Thoracic aorta (tissue), 2 donors: ENCODE results near the gene SDK2. TPM values are rescaled to one million over a fixed set of nuclear protein-coding genes. Genes with fewer than 3 reads are reported as not detected.

Experiments used
- ATAC-seq: fragments of 150-250 bp; one replicate; pipeline ENCODE4 v1.8.0; 2017; ENCODE audit warnings: low read depth; ENCODE audit not compliant: insufficient number of reproducible peaks, low FRiP score
- DNase-seq: peaks from one replicate; pipeline ENCODE4 v3.0.0-alpha.2; 2020; ENCODE audit warnings: low spot score
- H3K27ac ChIP-seq, 2 donors: fragments of 200-600 bp; sonication (generic); 1 replicate in 1 of 2; 2 replicates in 1 of 2; pipeline ENCODE4 v1.5.1; 2016; ENCODE audit warnings: mild to moderate bottlenecking in 2 of 2, moderate library complexity in 2 of 2
- H3K27me3 ChIP-seq: fragments of 200-600 bp; sonication (generic); replicated peaks from 2 replicates; pipeline ENCODE4 v1.6.0; 2016; ENCODE audit warnings: mild to moderate bottlenecking; ENCODE audit not compliant: insufficient read depth
- H3K36me3 ChIP-seq: fragments of 200-600 bp; sonication (generic); one replicate; pipeline ENCODE4 v1.5.1; 2016
- H3K4me1 ChIP-seq, 2 donors: fragments of 200-600 bp; sonication (generic); 1 replicate in 1 of 2; 2 replicates in 1 of 2; pipeline versions ENCODE4 v1.5.1 to v1.6.0; 2016; ENCODE audit warnings: low read depth in 2 of 2, mild to moderate bottlenecking in 1 of 2; ENCODE audit not compliant: control insufficient read depth in 1 of 2
- H3K4me3 ChIP-seq: fragments of 200-600 bp; sonication (generic); 2 replicates; pipeline ENCODE4 v1.5.1; 2016; ENCODE audit warnings: mild to moderate bottlenecking
- H3K9me3 ChIP-seq: fragments of 200-600 bp; sonication (generic); 2 replicates; pipeline ENCODE4 v1.5.1; 2016
- total RNA-seq, 2 donors: library from RNA; depleted of rRNA; stranded (reverse); fragments of >200 nt; gene quantifications; one replicate each; pipeline versions ENCODE4 v1.1.0 to v1.2.3, GENCODE V29; 2016
- TF ChIP-seq, protein P1 (sequence below): fragments of 200-600 bp; sonication (generic); IDR thresholded peaks from one replicate; pipeline ENCODE4 v1.5.1; 2019; ENCODE audit warnings: antibody characterized with exemption

Gene SDK2
- total RNA-seq, 2 donors from 2014 or later: 6.0 to 8.9 TPM

DNA sequence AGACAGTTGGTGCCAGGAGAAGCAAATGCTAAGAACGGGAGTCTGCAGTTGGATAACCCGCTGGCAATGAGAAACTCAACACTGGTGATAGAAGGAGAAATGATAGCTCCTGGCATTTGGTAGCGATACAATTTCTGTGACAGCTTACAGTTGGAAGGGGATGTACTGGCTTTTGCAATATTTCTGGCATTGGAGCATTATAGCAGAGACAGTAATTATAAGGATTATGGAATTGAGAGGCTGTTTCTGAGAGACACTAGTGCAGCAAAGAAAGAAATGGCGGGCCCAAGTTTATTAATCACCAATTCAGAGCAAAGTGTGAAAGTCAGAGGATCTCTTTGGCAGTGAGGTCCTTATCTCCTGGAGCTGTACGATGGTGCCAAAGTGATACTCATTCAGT, 16.1 kb upstream of the SDK2 start:
- ATAC-seq: no peak
- no peak for DNase-seq
- Histone ChIP-seq H3K4me1 (no peaks in the 10 kb centered on the region), H3K27ac (no peak overlapping the region), H3K9me3 (no peaks in the 10 kb centered on the region), H3K4me3 (no peak overlapping the region), H3K36me3 (no peaks in the 10 kb centered on the region), H3K27me3 (no peaks in the 10 kb centered on the region)
- TF ChIP-seq, protein P1, sequence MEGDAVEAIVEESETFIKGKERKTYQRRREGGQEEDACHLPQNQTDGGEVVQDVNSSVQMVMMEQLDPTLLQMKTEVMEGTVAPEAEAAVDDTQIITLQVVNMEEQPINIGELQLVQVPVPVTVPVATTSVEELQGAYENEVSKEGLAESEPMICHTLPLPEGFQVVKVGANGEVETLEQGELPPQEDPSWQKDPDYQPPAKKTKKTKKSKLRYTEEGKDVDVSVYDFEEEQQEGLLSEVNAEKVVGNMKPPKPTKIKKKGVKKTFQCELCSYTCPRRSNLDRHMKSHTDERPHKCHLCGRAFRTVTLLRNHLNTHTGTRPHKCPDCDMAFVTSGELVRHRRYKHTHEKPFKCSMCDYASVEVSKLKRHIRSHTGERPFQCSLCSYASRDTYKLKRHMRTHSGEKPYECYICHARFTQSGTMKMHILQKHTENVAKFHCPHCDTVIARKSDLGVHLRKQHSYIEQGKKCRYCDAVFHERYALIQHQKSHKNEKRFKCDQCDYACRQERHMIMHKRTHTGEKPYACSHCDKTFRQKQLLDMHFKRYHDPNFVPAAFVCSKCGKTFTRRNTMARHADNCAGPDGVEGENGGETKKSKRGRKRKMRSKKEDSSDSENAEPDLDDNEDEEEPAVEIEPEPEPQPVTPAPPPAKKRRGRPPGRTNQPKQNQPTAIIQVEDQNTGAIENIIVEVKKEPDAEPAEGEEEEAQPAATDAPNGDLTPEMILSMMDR: no peak

DNA sequence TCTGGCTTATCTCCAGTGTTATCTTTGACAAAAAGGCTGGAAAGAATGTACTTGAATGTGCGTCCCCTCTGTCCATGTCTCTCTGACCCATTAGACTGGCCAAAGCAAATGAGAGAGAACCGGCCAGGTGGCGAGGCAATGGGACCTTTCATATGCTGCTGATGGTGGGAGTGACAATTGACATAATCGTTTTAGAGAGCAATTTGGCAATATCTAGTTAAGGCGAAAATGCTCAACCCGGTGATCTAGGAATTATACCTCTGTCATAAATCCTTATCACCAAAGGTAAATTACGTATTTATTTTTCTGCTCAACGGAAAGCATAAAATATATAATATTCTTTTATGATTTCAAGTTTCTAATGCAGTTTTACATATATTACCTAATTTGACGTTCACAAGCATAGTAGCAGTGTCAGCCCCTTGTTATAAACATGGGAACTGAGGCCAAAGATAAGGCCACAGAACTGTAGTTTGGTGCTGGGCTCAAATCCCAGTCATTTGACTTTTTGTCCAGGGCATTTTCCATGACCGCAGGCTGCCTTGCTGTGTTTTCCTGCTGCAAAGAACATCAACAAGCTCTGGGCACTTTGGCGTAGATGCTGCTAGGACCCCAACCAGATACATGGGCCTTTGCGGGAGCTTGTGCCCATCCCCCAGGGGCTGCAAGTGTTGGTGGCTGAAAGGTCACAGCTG, 14.7 kb upstream of the SDK2 start:
- H3K4me1 ChIP-seq: no peaks in the 10 kb centered on the region
- no peak overlapping the region for H3K27ac ChIP-seq
- H3K9me3 ChIP-seq: peaks cover under 1% of the 10 kb centered on the region
- TF ChIP-seq, protein P1: no peak
- H3K36me3 ChIP-seq: no peaks in the 10 kb centered on the region
- no peak for DNase-seq
- H3K27me3 ChIP-seq: no peaks in the 10 kb centered on the region
- no peak for ATAC-seq
- no peak overlapping the region for H3K4me3 ChIP-seq

DNA sequence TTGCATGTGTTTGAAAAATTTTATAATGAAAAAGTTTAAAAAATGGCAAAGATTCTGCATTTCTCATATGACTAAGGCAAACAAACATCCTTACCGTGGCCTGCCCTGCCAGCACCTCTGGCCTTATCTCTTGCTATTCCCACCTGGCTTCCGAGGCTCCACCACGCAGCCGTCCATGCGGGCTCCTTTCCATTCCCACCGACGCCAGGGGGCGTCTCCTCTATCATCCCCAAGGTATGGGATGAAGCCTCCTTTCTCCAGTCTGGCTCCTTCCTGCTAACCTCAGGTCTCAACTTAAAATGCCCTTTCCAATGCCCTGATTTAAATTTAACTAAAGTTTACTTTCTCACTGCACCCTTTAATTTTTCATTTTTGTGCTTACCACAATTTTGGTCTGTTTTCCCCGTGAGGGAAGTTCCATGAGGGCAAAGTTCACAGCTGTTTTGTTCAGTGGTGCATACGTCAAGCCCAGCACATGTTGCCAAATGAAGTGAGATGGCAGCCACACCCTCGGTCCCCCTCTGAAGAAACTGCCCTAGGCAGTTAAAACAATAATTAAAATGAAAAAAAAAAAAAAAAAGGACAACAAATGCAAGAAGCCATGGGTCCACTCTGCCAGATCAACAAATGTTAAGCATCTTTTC, 13.3 kb upstream of the SDK2 start:
- no peaks in the 10 kb centered on the region for H3K4me1 ChIP-seq
- no peak overlapping the region for H3K4me3 ChIP-seq
- DNase-seq: no peak
- H3K9me3 ChIP-seq: peaks cover 4% of the 10 kb centered on the region
- no peaks in the 10 kb centered on the region for H3K27me3 ChIP-seq
- TF ChIP-seq, protein P1: peak; percentile 32
- no peak for ATAC-seq
- H3K36me3 ChIP-seq: no peaks in the 10 kb centered on the region
- no peak overlapping the region for H3K27ac ChIP-seq

DNA sequence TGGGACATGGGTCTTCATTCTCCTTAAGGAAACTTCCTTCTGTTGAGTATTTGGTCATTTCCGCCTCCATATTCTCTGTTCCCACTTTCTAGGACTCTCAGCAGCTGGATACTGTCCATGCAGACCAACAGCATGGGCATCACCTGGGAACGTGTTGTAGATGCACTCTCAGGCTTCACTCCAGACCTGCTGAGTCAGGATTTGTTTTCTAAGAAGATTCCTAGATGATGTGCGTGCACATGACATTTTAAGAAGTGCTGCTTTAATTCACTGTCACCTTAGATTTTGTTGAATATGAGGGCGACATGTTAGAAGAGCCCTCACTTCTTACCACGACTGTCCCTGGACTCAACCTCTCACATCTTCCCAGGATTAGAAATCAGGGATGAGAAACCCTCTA, 10.0 kb upstream of the SDK2 start:
- H3K4me1 ChIP-seq: no peaks in the 10 kb centered on the region
- H3K27ac ChIP-seq: no peak overlapping the region
- ATAC-seq (no peak), DNase-seq (no peak)
- H3K9me3 ChIP-seq: peaks cover 4% of the 10 kb centered on the region
- H3K4me3 ChIP-seq: no peak overlapping the region
- H3K27me3 ChIP-seq: no peaks in the 10 kb centered on the region
- no peaks in the 10 kb centered on the region for H3K36me3 ChIP-seq
- TF ChIP-seq, protein P1: no peak

DNA sequence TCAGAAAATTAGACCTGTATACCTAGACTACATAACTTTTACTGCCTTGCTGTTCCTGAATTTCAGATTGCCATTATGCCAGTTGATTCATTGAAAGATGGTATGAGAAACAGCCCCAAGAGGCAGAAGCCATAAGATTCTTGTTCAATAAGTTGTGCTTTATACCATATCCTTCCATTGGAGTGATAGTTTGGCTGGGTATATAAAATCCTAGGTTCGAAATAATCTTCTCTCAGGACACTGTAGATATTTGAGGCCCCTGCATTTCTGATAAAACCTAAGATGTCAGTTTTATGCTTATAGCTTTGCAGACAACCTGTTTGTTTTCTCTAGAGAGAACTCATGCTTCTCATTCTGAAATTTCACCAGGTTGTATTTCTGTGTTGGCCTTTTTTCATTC, 9.6 kb upstream of the SDK2 start:
- H3K27ac ChIP-seq: no peak overlapping the region
- TF ChIP-seq, protein P1: no peak
- H3K4me3 ChIP-seq: no peak overlapping the region
- H3K9me3 ChIP-seq: peaks cover 4% of the 10 kb centered on the region
- DNase-seq (no peak), ATAC-seq (no peak)
- no peaks in the 10 kb centered on the region for H3K27me3 ChIP-seq
- H3K36me3 ChIP-seq: no peaks in the 10 kb centered on the region
- H3K4me1 ChIP-seq: no peaks in the 10 kb centered on the region
